IMR-90 (cell line): ENCODE measurements around the gene PACS1.

Source experiments
- CEBPB ChIP-seq: IDR thresholded peaks from 2 replicates; pipeline ENCODE4 v1.6.1; 2012; ENCODE audit warnings: low read depth, low read length, improper control_type of control experiment
- CTCF ChIP-seq: conservative IDR thresholded peaks from 2 replicates; pipeline ENCODE4 v1.5.1; 2012; ENCODE audit warnings: mild to moderate bottlenecking, low read depth, low read length, improper control_type of control experiment
- POLR2A ChIP-seq: IDR thresholded peaks from 2 replicates; pipeline ENCODE4 v1.6.1; 2012; ENCODE audit warnings: mild to moderate bottlenecking, low read depth, low read length

GRCh38 chr11:66022401-66023185 lies 47.5 kb upstream of the PACS1 start:
- TF ChIP-seq POLR2A (no peak), CTCF (peak; percentile 84), CEBPB (no peak)
